NOMO-1 (cell line): Measurements from ENCODE around the gene AGBL2.
"Not testable (repeated sequence)": the region's sequence is repeated elsewhere in the genome, so short reads cannot be mapped to it uniquely, and the experiment has no call there.

Experiments
- DNase-seq, 2 experiments: peaks; one replicate each; lab custom pipeline; 2025; ENCODE audit not compliant: unreplicated experiment in 2 of 2; lab: John Stamatoyannopoulos, UW

AGBL2 gene

DNA sequence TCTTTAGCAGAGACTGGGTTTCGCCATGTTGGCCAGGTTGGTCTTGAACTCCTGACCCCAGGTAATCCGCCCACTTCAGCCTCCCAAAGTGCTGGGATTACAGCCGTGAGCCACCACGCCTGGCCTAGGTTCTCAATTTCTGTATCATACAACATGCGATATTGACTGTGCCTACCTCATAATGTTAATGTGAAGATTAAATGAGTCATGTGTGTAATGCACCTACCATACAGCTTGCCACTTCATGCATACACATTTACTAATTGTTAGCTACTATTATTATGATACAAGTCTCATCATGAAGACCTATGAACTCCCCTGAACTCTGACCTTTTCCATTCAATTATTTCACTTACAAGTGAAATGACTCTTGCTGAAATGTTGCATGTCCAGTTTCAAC is 25.7 kb downstream of the AGBL2 start:
- no peak for DNase-seq

DNA sequence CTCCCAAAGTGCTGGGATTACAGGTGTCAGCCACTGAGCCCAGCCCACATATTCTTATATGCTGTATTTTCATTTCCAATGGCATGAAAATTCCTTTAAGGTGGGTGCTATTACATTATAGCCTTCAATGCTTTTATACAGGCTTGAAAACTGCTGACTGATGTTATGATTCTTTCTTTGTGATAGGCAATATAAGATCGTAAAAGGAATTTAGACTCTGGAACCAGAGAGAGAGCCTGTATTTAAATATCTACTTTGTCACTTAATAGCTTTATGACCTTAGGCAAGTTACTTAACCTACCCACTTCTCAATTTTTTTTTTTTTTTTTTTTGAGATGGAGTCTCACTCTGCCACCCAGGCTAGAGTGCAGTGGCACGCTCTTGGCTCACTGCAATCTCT is 26.2 kb downstream of the AGBL2 start:
- peak in 1 of 2 experiments; percentile 14 for DNase-seq

- DNase-seq, result peak; percentile 39 to 51
Observed at GRCh38 chr11:47688111-47688510, 27.1 kb downstream of the AGBL2 start.

- not testable (repeated sequence) for DNase-seq
Observed at GRCh38 chr11:47686704-47687103, 28.5 kb downstream of the AGBL2 start.

DNA sequence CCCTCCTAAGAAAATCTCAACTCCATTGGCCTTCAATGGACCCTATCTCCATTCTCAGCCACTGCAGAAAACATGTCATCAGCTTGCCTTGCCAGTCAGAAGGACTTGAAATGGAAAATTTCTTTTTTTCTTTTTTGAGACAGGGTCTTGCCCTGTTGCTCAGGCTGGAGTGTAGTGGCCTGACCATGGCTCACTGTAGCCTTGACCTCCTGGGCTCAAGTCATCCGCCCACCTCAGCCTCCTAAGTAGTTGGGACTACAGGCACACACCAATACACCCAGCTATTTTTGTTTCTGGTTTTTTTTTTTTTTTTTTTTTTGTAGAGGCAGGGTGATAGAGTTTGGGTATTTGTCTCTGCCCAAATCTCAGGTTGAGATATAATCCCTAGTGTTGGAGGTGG is 29.0 kb downstream of the AGBL2 start:
- no peak for DNase-seq

GRCh38 chr11:47675851-47676250 is 39.3 kb downstream of the AGBL2 start:
- no peak for DNase-seq

DNA sequence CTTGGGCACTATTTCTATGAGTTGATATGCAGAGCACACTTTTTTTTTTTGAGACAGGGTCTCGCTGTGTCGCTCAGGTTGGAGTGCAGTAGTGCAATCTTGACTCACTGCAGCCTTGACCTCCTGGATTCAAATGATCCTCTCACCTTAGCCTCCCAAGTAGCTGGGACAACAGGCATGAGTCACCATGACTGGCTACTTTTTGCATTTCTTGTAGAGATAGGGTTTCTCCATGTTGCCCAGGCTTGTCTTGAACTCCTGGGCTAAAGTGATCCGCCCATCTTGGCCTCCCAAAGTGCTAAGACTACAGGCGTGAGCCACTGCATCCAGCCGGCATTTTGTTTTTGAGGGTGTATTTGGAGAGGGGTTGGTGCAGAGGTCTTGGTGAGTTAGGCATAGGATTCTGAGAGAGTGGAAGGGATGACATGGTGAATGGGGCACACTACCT is 42.9 kb downstream of the AGBL2 start:
- DNase-seq, result no peak

- no peak for DNase-seq
Observed at GRCh38 chr11:47669856-47670255, 45.3 kb downstream of the AGBL2 start.

- no peak for DNase-seq
Observed at GRCh38 chr11:47668665-47669064, 46.5 kb downstream of the AGBL2 start.

- DNase-seq, result no peak
Observed at GRCh38 chr11:47667555-47667954, 47.6 kb downstream of the AGBL2 start.

DNA sequence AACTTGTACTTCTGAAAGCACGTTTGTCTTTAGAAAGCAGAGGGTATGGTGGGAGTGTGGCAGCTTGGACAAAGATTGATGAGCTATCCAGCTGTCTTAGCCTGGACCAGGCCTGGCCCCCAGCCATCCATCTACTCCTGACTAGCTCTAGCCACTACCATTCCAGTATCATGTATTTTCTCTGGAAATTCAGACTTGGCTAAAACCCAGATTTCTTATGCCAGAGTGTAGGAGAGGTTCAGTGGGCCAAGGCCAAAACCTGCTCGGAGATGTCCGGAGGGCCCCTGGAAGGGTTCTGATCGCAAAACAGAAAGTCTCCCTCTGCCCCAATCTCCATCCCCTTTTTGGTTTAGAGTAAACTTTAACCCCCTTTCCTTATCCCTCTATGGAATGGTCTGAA is 48.0 kb downstream of the AGBL2 start:
- no peak for DNase-seq

DNA sequence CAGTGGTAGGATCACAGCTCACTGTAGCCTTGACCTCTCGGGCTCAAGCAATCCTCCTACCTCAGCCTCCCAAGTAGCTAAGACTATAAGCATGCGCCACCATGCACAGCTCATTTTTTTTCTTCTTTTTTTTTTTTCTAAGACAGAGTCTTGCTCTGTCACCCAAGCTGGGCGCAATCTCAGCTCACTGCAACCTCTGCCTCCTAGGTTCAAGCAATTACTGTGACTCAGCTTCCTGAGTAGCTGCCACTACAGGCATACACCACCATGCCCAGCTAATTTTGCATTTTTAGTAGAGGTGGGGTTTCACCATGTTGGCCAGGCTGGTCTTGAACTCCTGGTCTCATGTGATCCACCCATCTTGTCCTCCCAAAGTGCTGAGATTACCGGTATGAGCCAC is 50.2 kb downstream of the AGBL2 start:
- DNase-seq, result peak in 1 of 2 experiments; percentile 7

GRCh38 chr11:47661245-47661644 is 53.9 kb downstream of the AGBL2 start:
- no peak for DNase-seq

GRCh38 chr11:47659276-47659675 is 55.9 kb downstream of the AGBL2 start:
- no peak for DNase-seq

- no peak for DNase-seq
Observed at GRCh38 chr11:47656260-47656885, 58.8 kb downstream of the AGBL2 start.

DNA sequence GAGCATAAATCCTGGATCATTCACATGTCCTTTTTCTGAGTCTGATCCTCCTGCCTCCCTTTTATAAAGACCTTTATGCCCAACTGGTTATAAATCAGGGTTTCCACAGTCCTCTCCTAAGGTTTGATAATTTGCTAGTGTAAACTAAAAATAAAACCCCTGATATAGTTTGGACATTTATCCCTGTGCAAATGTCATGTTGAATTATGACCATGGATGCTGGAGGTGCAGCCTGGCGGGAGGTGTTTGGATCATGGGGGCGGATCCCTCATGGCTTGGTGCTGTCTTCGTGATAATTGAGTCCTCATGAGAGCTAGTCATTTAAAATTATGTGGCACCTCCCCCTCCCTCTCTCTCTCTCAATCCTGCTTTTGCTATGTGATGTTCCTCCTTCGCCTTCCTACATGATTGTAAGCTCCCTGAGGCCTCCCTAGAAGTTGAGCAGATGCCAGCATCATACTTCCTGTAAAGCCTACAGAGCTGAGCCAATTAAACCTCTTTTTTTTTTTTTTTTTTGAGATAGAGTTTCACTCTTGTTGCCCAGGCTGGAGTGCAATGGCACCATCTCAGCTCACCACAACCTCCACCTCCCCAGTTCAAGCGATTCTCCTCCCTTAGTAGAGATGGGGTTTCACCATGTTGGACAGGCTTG is 63.2 kb downstream of the AGBL2 start:
- no peak for DNase-seq

DNA sequence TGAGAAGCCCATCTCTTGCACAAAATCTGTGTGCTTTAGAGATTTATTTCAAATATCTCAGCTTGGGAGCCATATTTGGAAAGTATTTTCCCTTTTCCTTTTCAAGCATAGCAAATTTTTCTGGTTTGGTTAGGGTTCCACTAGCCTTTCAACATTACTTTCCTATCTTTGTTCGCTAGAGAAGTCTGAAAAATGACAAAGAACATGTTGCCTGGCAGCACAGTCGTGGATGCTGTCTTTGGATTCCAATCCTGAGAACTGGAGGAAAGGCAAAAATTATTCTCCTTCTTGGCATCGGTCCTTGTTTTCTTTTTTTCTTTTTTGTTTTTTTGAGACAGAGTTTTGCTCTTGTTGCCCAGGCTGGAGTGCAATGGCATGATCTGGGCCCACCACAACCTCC is 65.9 kb downstream of the AGBL2 start:
- DNase-seq, result no peak

GRCh38 chr11:47646019-47646418 is 69.2 kb downstream of the AGBL2 start:
- DNase-seq, result no peak

- DNase-seq, result no peak
Observed at GRCh38 chr11:47645500-47645899, 69.7 kb downstream of the AGBL2 start.

GRCh38 chr11:47642099-47642855 is 72.9 kb downstream of the AGBL2 start, which contains the start of gene MTCH2:
MTCH2 (minus strand) TSS chr11:47642559; CDS start chr11:47642465, 94 bp downstream.
- peak; percentile 97 for DNase-seq

DNA sequence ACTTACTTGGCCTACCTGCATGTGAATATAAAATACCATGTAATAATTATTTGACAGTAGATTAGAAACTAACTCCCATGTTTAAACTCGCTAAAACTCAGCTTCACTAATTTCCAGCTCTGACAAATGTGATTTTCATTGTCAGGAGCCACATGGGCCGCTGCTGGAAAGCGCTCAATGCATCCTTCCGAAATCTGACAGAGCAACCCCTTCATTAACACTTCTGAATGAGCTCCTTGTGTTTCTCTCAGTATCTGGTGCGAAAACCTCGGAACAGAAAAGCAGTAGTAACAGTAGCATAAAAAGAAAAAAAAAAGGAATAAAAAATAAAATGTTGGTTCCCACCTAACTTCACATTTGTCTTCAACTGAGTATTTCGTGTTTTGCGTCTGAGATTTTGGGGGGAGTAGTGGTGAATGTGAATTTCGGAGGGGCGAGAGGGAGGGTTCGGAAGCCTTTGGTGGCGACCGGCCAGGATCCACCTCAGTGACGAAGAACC is 73.5 kb downstream of the AGBL2 start:
- peak in 1 of 2 experiments; percentile 12 for DNase-seq
